ENCODE measurements around the gene RBBP8NL.

The RBBP8NL gene

DNA sequence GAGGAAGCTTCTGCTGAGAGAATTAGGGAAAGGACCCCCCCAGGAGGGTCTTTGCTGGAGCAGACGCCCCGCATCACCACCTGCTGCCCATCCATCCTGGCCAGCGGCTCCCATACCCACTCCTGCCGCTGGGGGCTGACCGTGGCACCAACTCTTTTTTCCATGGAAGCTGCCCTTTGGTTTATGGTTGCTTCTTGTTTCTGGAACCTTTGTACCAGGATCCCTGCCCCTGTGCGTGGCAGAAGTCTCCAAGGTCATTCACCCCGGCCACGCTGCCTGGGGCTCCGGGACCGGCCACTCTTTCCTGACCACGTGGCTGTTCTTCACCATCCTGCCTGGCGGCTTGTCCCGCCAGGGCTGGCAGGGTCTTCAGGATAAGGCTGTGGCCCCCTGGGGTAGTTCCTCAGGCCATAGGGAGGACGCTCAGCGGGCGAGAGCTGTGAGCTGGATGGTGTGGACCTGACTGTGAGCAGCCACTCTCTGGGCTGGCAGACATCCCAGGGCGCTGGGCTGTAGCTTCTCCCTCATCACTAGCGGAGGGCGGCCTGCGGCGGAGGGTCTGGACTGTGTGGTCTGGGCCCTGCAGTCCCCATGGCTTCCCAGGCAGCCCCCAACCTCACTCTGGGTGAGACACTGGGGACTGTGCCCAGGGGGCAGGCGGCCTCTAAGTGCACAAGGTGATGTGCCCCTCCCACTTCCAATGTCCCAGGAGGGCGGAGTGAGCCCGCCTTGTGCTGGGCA is 22.8 kb upstream of the RBBP8NL start:
- no peaks in the 10 kb centered on the region for H3K27me3 ChIP-seq (ENCODE audit: control insufficient read depth, insufficient read depth, low read length)
- H3K36me3 ChIP-seq (ENCODE audit: control insufficient read depth, insufficient read depth, low read length), result no peaks in the 10 kb centered on the region

DNA sequence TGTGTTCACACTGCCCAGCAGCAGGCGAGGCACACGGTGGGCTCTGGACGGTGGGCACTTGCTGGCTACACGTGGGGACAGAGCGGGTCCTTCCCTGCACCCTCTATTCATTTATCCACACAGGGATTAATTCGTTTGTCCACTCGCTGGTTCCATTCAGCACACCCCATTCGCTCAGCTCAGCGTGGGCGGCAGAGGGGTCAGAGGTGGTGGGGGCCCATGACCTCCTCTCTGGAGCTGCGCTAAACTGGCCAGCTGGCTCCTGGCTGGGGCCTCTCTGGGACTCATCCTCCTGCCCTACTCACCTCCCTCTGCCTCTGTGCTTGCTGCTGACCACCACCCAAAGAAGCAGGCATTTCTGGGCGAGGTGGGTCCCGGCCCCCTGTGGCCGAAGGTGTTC is 21.4 kb upstream of the RBBP8NL start:
- Histone ChIP-seq H3K9ac (ENCODE audit: low read depth, low read length) (no peak overlapping the region), H3K4me1 (ENCODE audit: control insufficient read depth, insufficient read depth, low read length) (no peaks in the 10 kb centered on the region), H3K27me3 (ENCODE audit: control insufficient read depth, insufficient read depth, low read length) (no peaks in the 10 kb centered on the region), H3K9me3 (ENCODE audit: control insufficient read depth, insufficient read depth, low read length) (no peaks in the 10 kb centered on the region), H3K4me3 (ENCODE audit: low read depth, low read length) (no peak overlapping the region), H3K36me3 (ENCODE audit: control insufficient read depth, insufficient read depth, low read length) (no peaks in the 10 kb centered on the region)

More for the DNA sequence above, 22.8 kb upstream of the RBBP8NL start:
- no peak overlapping the region for H3K9ac ChIP-seq (ENCODE audit: low read depth, low read length)
- H3K4me3 ChIP-seq (ENCODE audit: low read depth, low read length), result no peak overlapping the region
- no peaks in the 10 kb centered on the region for H3K4me1 ChIP-seq (ENCODE audit: control insufficient read depth, insufficient read depth, low read length)
- no peaks in the 10 kb centered on the region for H3K9me3 ChIP-seq (ENCODE audit: control insufficient read depth, insufficient read depth, low read length)

DNA sequence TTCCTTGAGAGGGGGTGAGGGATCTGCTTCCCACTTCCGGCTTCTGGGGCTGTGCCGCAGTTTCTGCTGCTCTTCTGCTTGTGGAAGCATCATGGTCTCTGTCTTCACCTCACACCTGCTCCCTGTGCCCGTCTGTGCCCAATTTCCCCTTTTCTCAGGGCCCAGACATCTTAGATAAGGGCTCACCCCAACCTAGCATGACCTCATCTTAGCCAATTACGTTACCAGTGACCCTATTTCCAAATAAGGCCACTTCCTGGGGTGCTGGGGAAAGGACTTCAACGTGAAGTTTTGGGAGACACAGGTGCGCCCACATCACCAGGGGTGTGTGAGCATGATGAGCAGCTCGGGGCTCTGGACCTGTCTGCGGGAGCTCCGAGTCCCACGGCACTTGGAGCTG is 20.7 kb upstream of the RBBP8NL start:
- Histone ChIP-seq H3K36me3 (ENCODE audit: control insufficient read depth, insufficient read depth, low read length) (no peaks in the 10 kb centered on the region), H3K27me3 (ENCODE audit: control insufficient read depth, insufficient read depth, low read length) (no peaks in the 10 kb centered on the region), H3K9me3 (ENCODE audit: control insufficient read depth, insufficient read depth, low read length) (no peaks in the 10 kb centered on the region), H3K4me1 (ENCODE audit: control insufficient read depth, insufficient read depth, low read length) (no peaks in the 10 kb centered on the region), H3K9ac (ENCODE audit: low read depth, low read length) (no peak overlapping the region), H3K4me3 (ENCODE audit: low read depth, low read length) (no peak overlapping the region)

- Histone ChIP-seq H3K9me3 (ENCODE audit: control insufficient read depth, insufficient read depth, low read length) (no peaks in the 10 kb centered on the region), H3K4me3 (ENCODE audit: low read depth, low read length) (no peak overlapping the region), H3K36me3 (ENCODE audit: control insufficient read depth, insufficient read depth, low read length) (no peaks in the 10 kb centered on the region), H3K4me1 (ENCODE audit: control insufficient read depth, insufficient read depth, low read length) (no peaks in the 10 kb centered on the region), H3K27me3 (ENCODE audit: control insufficient read depth, insufficient read depth, low read length) (no peaks in the 10 kb centered on the region), H3K9ac (ENCODE audit: low read depth, low read length) (no peak overlapping the region)
Measured at GRCh38 chr20:62446888-62447869, 19.8 kb upstream of the RBBP8NL start.

DNA sequence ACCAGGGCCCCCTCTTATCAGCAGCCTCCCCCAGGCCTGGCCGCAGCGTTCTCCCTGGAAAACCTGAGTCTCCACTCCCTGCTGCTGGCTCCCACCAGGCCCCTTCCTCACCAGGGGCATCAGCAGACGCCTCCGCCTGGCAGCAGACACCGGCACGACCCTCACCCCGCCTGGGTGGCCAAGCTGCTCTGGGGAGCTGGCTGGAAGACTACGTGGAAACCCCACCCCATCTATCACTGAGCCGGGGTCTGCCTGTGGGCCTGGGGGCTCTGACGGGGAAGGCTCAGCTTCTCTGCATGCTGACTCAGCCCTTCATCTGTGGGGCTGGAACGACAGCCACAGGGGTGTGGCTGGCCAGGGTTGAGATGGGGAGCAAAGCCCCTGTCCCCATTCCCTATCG is 19.1 kb upstream of the RBBP8NL start:
- no peak overlapping the region for H3K9ac ChIP-seq (ENCODE audit: low read depth, low read length)
- no peaks in the 10 kb centered on the region for H3K9me3 ChIP-seq (ENCODE audit: control insufficient read depth, insufficient read depth, low read length)
- no peaks in the 10 kb centered on the region for H3K4me1 ChIP-seq (ENCODE audit: control insufficient read depth, insufficient read depth, low read length)
- no peaks in the 10 kb centered on the region for H3K36me3 ChIP-seq (ENCODE audit: control insufficient read depth, insufficient read depth, low read length)
- H3K4me3 ChIP-seq (ENCODE audit: low read depth, low read length), result no peak overlapping the region
- H3K27me3 ChIP-seq (ENCODE audit: control insufficient read depth, insufficient read depth, low read length), result no peaks in the 10 kb centered on the region

DNA sequence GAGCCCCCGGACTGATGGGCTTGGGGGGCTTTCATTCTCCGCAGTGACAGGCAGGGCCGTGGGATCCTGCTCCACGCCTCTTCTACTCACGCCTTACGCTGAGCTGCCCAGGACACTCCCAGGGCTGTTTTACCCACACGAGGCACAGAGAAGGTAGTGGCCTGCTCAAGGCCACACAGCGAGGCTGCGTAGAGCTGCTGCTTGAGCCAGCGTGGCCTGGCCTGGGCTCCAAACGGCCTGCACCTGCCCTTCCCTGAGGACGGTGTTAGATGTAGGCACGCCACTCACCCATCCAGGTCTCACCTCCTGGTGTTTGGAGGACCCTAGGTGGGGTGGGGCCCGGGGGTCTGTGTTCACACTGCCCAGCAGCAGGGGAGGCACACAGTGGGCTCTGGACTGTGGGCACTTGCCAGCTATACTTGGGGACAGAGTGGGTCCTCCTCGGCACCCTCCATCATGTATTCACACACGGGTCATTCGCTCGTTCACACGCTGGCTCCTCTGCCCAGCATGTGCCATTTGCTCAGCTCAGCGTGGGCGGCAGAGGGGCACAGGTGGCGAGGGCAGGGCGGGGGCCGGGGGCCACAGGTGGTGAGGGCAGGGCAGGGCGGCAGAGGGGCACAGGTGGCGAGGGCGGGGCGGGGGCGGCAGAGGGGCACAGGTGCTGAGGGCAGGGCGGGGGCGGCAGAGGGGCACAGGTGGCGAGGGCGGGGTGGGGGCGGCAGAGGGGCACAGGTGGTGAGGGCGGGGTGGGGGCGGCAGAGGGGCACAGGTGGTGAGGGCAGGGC is 18.4 kb upstream of the RBBP8NL start:
- no peak overlapping the region for H3K9ac ChIP-seq (ENCODE audit: low read depth, low read length)
- no peaks in the 10 kb centered on the region for H3K27me3 ChIP-seq (ENCODE audit: control insufficient read depth, insufficient read depth, low read length)
- no peaks in the 10 kb centered on the region for H3K9me3 ChIP-seq (ENCODE audit: control insufficient read depth, insufficient read depth, low read length)
- H3K36me3 ChIP-seq (ENCODE audit: control insufficient read depth, insufficient read depth, low read length), result no peaks in the 10 kb centered on the region
- no peaks in the 10 kb centered on the region for H3K4me1 ChIP-seq (ENCODE audit: control insufficient read depth, insufficient read depth, low read length)
- H3K4me3 ChIP-seq (ENCODE audit: low read depth, low read length), result no peak overlapping the region

DNA sequence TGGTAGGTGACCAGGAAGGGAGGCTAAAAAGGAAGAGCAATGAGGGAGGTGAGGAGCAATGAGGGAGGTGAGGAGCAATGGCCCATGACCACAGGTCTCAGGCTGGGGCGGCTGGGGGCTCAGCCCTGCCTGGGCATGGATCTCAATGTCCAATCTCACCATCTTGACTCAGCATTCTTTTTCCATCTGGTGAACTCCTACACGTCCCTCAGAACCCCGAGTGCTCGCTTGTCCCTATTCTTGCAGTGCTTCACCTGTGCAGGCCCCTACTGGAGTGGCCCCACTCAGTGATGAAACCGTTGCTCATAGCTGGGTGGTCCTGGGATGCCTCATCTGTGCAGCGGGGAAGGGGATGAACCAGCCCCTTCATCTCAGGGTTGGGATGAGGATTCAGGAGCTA is 16.9 kb upstream of the RBBP8NL start:
- H3K27me3 ChIP-seq (ENCODE audit: control insufficient read depth, insufficient read depth, low read length), result no peaks in the 10 kb centered on the region
- H3K9me3 ChIP-seq (ENCODE audit: control insufficient read depth, insufficient read depth, low read length), result no peaks in the 10 kb centered on the region
- H3K36me3 ChIP-seq (ENCODE audit: control insufficient read depth, insufficient read depth, low read length), result no peaks in the 10 kb centered on the region

DNA sequence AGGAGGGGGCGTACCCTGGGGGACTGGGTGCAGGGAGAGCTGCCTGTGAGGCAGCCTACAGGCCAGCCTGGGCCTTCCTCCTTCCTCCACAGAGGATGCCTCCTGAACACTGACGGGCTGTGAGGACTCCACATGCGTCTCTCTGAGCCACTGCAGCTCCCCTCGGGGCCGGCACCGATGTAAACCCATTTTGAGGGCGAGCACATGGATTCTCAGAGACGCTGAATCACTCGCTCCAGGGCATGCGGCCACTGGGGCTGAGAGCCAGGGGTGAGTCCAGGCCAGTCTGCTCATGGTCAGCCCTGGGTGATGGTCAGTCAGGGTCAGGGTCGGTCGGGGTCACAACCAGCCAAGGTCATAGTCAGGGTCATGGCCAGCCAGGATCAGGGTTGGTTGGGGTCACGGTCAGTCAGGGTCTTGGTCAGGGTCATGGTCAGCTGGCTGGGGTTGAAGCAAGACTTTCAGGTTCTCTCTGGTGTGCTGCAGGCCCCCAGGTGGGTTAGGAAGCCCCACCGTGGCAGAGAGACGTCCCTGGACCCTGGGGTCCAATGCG is 14.7 kb upstream of the RBBP8NL start:
- no peaks in the 10 kb centered on the region for H3K27me3 ChIP-seq (ENCODE audit: control insufficient read depth, insufficient read depth, low read length)
- H3K9ac ChIP-seq (ENCODE audit: low read depth, low read length), result no peak overlapping the region

More for the DNA sequence above, 16.9 kb upstream of the RBBP8NL start:
- Histone ChIP-seq H3K4me3 (ENCODE audit: low read depth, low read length) (no peak overlapping the region), H3K9ac (ENCODE audit: low read depth, low read length) (no peak overlapping the region), H3K4me1 (ENCODE audit: control insufficient read depth, insufficient read depth, low read length) (no peaks in the 10 kb centered on the region)

DNA sequence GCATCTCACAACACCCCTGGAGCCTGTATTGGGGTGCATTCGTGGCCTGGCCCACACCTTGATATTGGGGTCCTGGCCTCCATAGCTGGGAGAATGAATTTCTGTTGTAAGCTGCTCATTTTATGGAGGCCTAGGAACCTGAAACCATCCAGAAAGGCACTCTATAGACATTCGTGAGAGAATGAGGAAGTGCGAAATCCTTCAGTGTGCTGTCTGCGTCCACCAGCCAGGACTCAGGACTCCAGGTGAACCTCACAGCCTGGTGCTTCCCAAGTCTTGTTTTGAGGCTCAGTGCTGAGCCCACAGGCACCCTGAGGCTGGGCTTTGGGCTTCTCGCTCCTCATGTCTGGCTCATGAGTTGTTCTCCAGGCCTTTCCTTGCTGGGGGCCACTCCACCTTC is 11.9 kb upstream of the RBBP8NL start:
- Histone ChIP-seq H3K4me3 (ENCODE audit: low read depth, low read length) (no peak overlapping the region), H3K27me3 (ENCODE audit: control insufficient read depth, insufficient read depth, low read length) (no peaks in the 10 kb centered on the region), H3K9me3 (ENCODE audit: control insufficient read depth, insufficient read depth, low read length) (no peaks in the 10 kb centered on the region), H3K4me1 (ENCODE audit: control insufficient read depth, insufficient read depth, low read length) (no peaks in the 10 kb centered on the region), H3K9ac (ENCODE audit: low read depth, low read length) (no peak overlapping the region), H3K36me3 (ENCODE audit: control insufficient read depth, insufficient read depth, low read length) (no peaks in the 10 kb centered on the region)

More for the DNA sequence above, 14.7 kb upstream of the RBBP8NL start:
- Histone ChIP-seq H3K36me3 (ENCODE audit: control insufficient read depth, insufficient read depth, low read length) (no peaks in the 10 kb centered on the region), H3K9me3 (ENCODE audit: control insufficient read depth, insufficient read depth, low read length) (no peaks in the 10 kb centered on the region), H3K4me3 (ENCODE audit: low read depth, low read length) (no peak overlapping the region), H3K4me1 (ENCODE audit: control insufficient read depth, insufficient read depth, low read length) (no peaks in the 10 kb centered on the region)

DNA sequence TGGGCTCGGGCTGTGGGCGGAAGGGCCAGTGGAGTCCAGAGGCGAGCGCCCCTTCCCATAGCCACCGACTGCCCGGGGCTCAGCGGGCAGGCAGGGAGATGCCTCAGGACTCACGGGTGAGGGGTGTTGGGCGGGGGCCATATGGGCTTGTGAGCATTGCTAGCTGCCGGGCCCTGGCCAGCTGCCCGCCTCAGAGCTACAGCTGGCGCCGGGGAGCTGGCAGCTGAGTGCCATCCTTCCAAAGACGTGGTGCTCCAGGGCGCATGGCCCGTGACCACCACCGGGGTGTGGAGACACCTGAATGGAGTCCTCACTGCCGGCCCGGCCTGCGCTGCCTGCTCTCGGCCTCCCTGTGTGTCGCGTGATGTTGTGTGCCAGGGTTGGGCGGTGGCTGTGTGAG is 10.6 kb upstream of the RBBP8NL start:
- H3K27me3 ChIP-seq (ENCODE audit: control insufficient read depth, insufficient read depth, low read length), result no peaks in the 10 kb centered on the region
- no peaks in the 10 kb centered on the region for H3K9me3 ChIP-seq (ENCODE audit: control insufficient read depth, insufficient read depth, low read length)

GRCh38 chr20:62437496-62437895 is 10.2 kb upstream of the RBBP8NL start:
- H3K4me1 ChIP-seq (ENCODE audit: control insufficient read depth, insufficient read depth, low read length), result no peaks in the 10 kb centered on the region
- no peak overlapping the region for H3K9ac ChIP-seq (ENCODE audit: low read depth, low read length)
- no peaks in the 10 kb centered on the region for H3K36me3 ChIP-seq (ENCODE audit: control insufficient read depth, insufficient read depth, low read length)
- H3K9me3 ChIP-seq (ENCODE audit: control insufficient read depth, insufficient read depth, low read length), result no peaks in the 10 kb centered on the region
- no peaks in the 10 kb centered on the region for H3K27me3 ChIP-seq (ENCODE audit: control insufficient read depth, insufficient read depth, low read length)
- no peak overlapping the region for H3K4me3 ChIP-seq (ENCODE audit: low read depth, low read length)

More for the DNA sequence above, 10.6 kb upstream of the RBBP8NL start:
- Histone ChIP-seq H3K4me3 (ENCODE audit: low read depth, low read length) (no peak overlapping the region), H3K9ac (ENCODE audit: low read depth, low read length) (no peak overlapping the region), H3K36me3 (ENCODE audit: control insufficient read depth, insufficient read depth, low read length) (no peaks in the 10 kb centered on the region), H3K4me1 (ENCODE audit: control insufficient read depth, insufficient read depth, low read length) (no peaks in the 10 kb centered on the region)
